Stomach smooth muscle (tissue), 2 donors: ENCODE measurements around the gene CPD.
"Not testable (repeated sequence)": the region's sequence is repeated elsewhere in the genome, so short reads cannot be mapped to it uniquely, and the experiment has no call there.

Source experiments
- H3K27ac ChIP-seq: one replicate; pipeline ENCODE4 v1.7.0; 2013; ENCODE audit warnings: mild to moderate bottlenecking, low read length, inconsistent platforms
- H3K27me3 ChIP-seq, 2 donors: one replicate each; pipeline ENCODE4 v1.7.0; 2013; ENCODE audit warnings: low read length in 2 of 2; ENCODE audit not compliant: insufficient read depth in 2 of 2, control insufficient read depth in 1 of 2
- H3K36me3 ChIP-seq, 2 donors: one replicate each; pipeline ENCODE4 v1.7.0; 2013; ENCODE audit warnings: low read length in 2 of 2; ENCODE audit not compliant: control insufficient read depth in 2 of 2, insufficient read depth in 2 of 2
- H3K4me1 ChIP-seq: one replicate; pipeline ENCODE4 v1.7.0; 2013; ENCODE audit warnings: low read length; ENCODE audit not compliant: control insufficient read depth, insufficient read depth
- H3K4me3 ChIP-seq, 2 donors: one replicate each; pipeline ENCODE4 v1.7.0; 2013; ENCODE audit warnings: low read length in 2 of 2
- H3K9ac ChIP-seq, 2 donors: one replicate each; pipeline ENCODE4 v1.7.0; 2013; ENCODE audit warnings: low read length in 2 of 2, mild to moderate bottlenecking in 1 of 2
- H3K9me3 ChIP-seq, 2 donors: one replicate each; pipeline ENCODE4 v1.7.0; 2013; ENCODE audit warnings: low read length in 2 of 2; ENCODE audit not compliant: control insufficient read depth in 2 of 2
- donor health status: healthy.
- donor health status: Pancreatic carcinoma.

CPD gene

DNA sequence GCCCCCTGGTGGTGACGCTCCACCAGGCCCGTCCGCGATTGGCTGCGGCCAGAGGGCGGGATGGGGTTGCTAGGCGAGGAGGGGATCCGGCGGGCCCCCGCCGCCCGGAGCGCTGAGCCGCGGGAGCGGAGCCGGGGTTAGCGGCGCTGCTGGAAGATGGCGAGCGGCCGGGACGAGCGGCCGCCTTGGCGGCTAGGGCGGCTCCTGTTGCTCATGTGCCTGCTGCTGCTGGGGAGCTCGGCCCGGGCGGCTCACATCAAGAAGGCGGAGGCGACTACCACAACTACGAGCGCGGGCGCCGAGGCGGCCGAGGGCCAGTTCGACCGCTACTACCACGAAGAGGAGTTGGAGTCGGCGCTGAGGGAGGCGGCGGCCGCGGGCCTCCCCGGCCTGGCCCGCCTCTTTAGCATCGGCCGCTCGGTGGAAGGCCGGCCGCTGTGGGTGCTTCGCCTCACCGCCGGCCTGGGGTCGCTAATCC is at the start of gene CPD:
TSS of gene CPD (plus strand) at position 103 of the 478 bp plus-strand sequence. CDS start at position 157, 54 bp downstream.
- Histone ChIP-seq H3K27me3 (peaks cover 0 to 2% of the 10 kb centered on the region in 2 donors), H3K27ac (peak within 1 kb of the TSS; percentile 78), H3K9ac (peak within 1 kb of the TSS; percentile 76 to 83), H3K36me3 (no peaks in the 10 kb centered on the region), H3K4me1 (peaks cover 23% of the 10 kb centered on the region), H3K9me3 (no peaks in the 10 kb centered on the region), H3K4me3 (peak within 1 kb of the TSS; percentile 78 to 84)

- H3K9me3 ChIP-seq = no peaks in the 10 kb centered on the region
- peaks cover 0 to 2% of the 10 kb centered on the region in 2 donors for H3K27me3 ChIP-seq
- no peak overlapping the region for H3K27ac ChIP-seq
- H3K9ac ChIP-seq = no peak overlapping the region
- no peaks in the 10 kb centered on the region for H3K4me1 ChIP-seq
- no peaks in the 10 kb centered on the region for H3K36me3 ChIP-seq
- no peak overlapping the region for H3K4me3 ChIP-seq
These were observed 46.6 kb upstream of the CPD start for GRCh38 chr17:30332057-30332542.

DNA sequence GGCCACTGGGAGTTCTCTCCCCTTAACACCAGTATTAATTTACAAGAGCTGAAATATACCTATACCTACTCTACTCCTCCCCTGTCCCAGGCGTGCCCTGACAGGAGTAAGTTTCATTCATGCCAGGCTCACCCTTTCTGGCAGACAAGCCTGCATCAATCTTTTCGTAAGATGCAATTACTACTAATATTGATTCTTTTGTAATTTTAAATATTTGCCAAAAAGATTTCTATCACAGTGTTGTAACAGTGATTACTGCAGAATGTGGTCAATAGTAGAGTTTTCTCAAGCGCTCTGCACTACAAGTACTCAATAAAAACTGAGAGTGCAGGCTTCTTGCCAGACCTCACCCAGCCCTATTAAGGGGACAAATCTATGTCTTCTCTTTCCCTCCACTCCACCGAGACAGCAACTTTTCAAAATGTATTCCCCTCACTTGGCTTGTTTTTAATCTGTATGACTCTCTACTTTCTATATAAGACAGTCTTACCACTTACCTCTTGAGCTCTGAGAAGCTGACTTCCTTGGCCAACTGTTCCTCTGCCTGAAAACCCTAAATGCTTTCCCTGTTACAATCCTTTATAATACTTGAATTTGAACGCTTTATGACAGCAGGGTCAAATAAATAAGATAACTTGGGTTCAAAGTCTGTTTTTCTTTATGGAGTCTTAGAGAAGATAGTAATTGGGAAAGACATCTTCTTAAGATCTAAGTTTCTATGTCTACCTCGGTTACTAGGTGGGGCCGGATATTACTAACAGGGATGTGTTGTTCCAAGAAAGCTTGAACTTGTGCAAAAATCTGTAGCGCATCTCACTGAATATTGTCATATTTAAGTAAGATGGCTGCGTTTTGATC is 45.0 kb upstream of the CPD start, which contains the start of gene TMIGD1:
TSS of gene TMIGD1 (minus strand) at position 555 of the 858 bp plus-strand sequence. CDS start 1,924 bp downstream, outside the sequence.
- Histone ChIP-seq H3K4me1 (no peaks in the 10 kb centered on the region), H3K27me3 (no peaks in the 10 kb centered on the region), H3K27ac (no peak within 1 kb of the TSS), H3K9me3 (no peaks in the 10 kb centered on the region), H3K4me3 (no peak within 1 kb of the TSS), H3K36me3 (no peaks in the 10 kb centered on the region), H3K9ac (no peak within 1 kb of the TSS)

DNA sequence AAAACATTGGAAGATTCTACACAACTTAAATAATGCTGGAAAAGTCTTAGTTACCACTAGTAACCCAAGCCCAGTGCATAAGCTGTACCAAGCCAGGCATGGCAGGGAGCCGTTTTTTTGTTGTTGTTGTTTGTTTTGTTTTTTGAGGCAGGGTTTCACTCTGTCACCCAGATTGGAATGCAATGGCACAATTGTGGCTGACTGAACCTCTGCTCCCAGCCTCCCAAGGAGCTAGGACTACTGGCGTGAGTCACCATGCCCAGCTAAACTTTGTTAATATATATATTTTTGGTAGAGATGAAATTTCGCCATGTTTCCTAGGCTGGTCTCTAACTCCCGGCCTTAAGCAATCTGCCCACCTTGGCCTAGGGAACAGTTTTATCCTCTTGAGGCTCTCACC is 44.3 kb upstream of the CPD start:
- Histone ChIP-seq H3K4me1 (no peaks in the 10 kb centered on the region), H3K4me3 (no peak overlapping the region), H3K36me3 (no peaks in the 10 kb centered on the region), H3K9me3 (no peaks in the 10 kb centered on the region), H3K27ac (no peak overlapping the region), H3K9ac (no peak overlapping the region), H3K27me3 (no peaks in the 10 kb centered on the region)

- peaks cover 2% of the 10 kb centered on the region for H3K4me1 ChIP-seq
- no peaks in the 10 kb centered on the region for H3K9me3 ChIP-seq
- H3K36me3 ChIP-seq = no peaks in the 10 kb centered on the region
- no peak overlapping the region for H3K9ac ChIP-seq
- no peak overlapping the region for H3K27ac ChIP-seq
- no peak overlapping the region for H3K4me3 ChIP-seq
- no peaks in the 10 kb centered on the region for H3K27me3 ChIP-seq
These were observed 42.2 kb upstream of the CPD start for GRCh38 chr17:30336369-30337171.

GRCh38 chr17:30337393-30337999 is 41.2 kb upstream of the CPD start:
- Histone ChIP-seq H3K27me3 (no peaks in the 10 kb centered on the region), H3K9ac (no peak overlapping the region)

DNA sequence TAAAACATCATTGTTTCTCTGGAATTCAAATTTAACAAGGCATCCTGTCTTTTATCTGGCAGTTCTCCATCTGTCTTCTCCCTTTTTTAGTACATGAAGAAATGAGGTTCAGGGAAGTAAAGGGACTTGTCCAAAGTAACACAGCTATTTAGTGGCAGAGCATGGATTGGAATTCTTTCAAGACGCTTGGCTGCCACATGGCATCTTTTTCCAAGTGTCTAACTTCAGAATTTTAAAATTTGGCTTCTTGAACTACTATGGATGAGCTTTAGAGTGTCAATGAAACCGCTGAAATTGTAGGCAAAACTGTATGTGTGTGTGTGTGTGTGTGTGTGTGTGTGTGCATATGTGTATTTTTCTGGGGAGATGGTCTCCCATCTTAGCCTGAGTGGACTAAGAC is 39.6 kb upstream of the CPD start:
- no peak overlapping the region for H3K27ac ChIP-seq

More at GRCh38 chr17:30337393-30337999, 41.2 kb upstream of the CPD start:
- no peaks in the 10 kb centered on the region for H3K9me3 ChIP-seq
- no peak overlapping the region for H3K4me3 ChIP-seq
- no peaks in the 10 kb centered on the region for H3K36me3 ChIP-seq
- no peak overlapping the region for H3K27ac ChIP-seq
- peaks cover 2% of the 10 kb centered on the region for H3K4me1 ChIP-seq

GRCh38 chr17:30340801-30341356 is 37.8 kb upstream of the CPD start:
- H3K27ac ChIP-seq = peak overlapping the region; percentile 6
- H3K27me3 ChIP-seq = no peaks in the 10 kb centered on the region
- peaks cover 2% of the 10 kb centered on the region for H3K4me1 ChIP-seq

More for the DNA sequence above, 39.6 kb upstream of the CPD start:
- Histone ChIP-seq H3K27me3 (no peaks in the 10 kb centered on the region), H3K9me3 (no peaks in the 10 kb centered on the region), H3K4me1 (peaks cover 2% of the 10 kb centered on the region), H3K4me3 (no peak overlapping the region), H3K9ac (no peak overlapping the region), H3K36me3 (no peaks in the 10 kb centered on the region)

GRCh38 chr17:30341703-30342249 is 37.0 kb upstream of the CPD start:
- H3K4me1 ChIP-seq = peaks cover 2% of the 10 kb centered on the region
- H3K27me3 ChIP-seq = no peaks in the 10 kb centered on the region
- no peaks in the 10 kb centered on the region for H3K9me3 ChIP-seq
- no peak overlapping the region for H3K9ac ChIP-seq
- no peak overlapping the region for H3K27ac ChIP-seq
- no peak overlapping the region for H3K4me3 ChIP-seq
- H3K36me3 ChIP-seq = no peaks in the 10 kb centered on the region

More at GRCh38 chr17:30340801-30341356, 37.8 kb upstream of the CPD start:
- Histone ChIP-seq H3K36me3 (no peaks in the 10 kb centered on the region), H3K9me3 (no peaks in the 10 kb centered on the region), H3K4me3 (no peak overlapping the region), H3K9ac (peak overlapping the region in 1 of 2 donors; percentile 22)

DNA sequence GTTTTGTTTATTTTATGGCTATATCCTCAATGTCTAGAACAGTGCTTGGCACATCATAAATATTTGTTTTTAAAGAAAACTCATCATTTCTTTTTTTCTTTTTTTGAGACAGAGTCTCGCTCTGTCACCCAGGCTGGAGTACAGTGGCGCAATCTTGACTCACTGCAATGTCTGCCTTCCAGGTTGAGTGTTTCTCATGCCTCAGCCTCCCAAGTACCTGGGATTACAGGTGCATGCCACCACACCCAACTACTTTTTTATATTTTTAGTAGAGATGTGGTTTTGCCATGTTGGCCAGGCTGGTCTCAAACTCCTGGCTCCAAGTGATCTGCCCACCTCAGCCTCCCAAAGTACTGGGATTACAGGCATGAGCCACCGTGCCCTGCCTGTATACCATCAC is 35.5 kb upstream of the CPD start:
- H3K4me1 ChIP-seq, H3K9ac ChIP-seq, H3K27ac ChIP-seq, H3K9me3 ChIP-seq, H3K4me3 ChIP-seq, H3K36me3 ChIP-seq, H3K27me3 ChIP-seq: not testable (repeated sequence)
